ENCODE data around the gene CATSPERE.

CATSPERE gene

GRCh38 chr1:244447024-244447423 is 14.0 kb upstream of the CATSPERE start:
- no peak for DNase-seq (ENCODE audit: extremely low spot score)
- TF ChIP-seq CTBP1 (IDR thresholded peaks at IDR 0.05; ENCODE audit: borderline replicate concordance) (0 out of 2 replicates have a peak, but pooled peaks have one; percentile 49), NFRKB (IDR thresholded peaks at IDR 0.05) (no peak)
- ChIA-PET CTCF (interaction anchor here (0.7 kb wide), 1 partner anchor 553 kb away, joined by 3 read pairs; no protein-coding TSS in a partner anchor), POLR2A (interaction anchor here (1.1 to 2.2 kb wide), 2 partner anchors 15 to 389 kb away, joined by 3 to 7 read pairs; partner anchors contain the start of genes CATSPERE and COX20)

DNA sequence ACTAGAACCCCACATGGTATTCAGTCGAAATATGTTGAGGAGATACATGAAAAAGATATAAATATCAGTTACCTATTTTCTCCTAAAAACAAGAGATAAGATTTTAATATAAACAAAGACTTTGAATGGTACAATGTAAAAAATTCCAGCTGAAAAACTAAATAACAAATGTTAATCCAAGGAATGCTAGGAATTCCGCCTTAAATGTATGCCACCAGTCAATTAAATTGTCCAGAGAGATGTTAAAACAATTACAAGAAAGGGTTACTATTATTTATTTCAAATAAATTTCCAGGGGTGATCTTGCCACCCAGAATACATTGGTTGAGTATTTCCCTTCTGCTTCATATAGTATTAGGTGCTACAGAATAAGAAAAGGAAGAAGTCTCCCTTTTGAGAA is 13.5 kb upstream of the CATSPERE start:
- POLR2A ChIA-PET: interaction anchor here (2.2 kb wide), 1 partner anchor 14 kb away, joined by 7 read pairs; the partner anchor contains the start of gene CATSPERE
- TF ChIP-seq PKNOX1 (IDR thresholded peaks at IDR 0.05) (no peak), NFRKB (IDR thresholded peaks at IDR 0.05) (no peak)
- CTCF ChIA-PET: interaction anchor here (0.6 to 0.7 kb wide), 2 partner anchors 36 to 553 kb away, joined by 3 read pairs; no protein-coding TSS in a partner anchor
- DNase-seq (ENCODE audit: extremely low spot score): no peak

GRCh38 chr1:244448279-244449036 is 12.6 kb upstream of the CATSPERE start:
- DNase-seq (ENCODE audit: extremely low spot score): no peak
- TF ChIP-seq LEF1 (IDR thresholded peaks at IDR 0.05; ENCODE audit: borderline replicate concordance) (no peak), NFRKB (IDR thresholded peaks at IDR 0.05) (no peak), SP1 (IDR thresholded peaks at IDR 0.05) (no peak), FOXM1 (IDR thresholded peaks at IDR 0.05; ENCODE audit: borderline replicate concordance) (no peak), ARNT (IDR thresholded peaks at IDR 0.05) (no peak), HDGF (IDR thresholded peaks at IDR 0.05; ENCODE audit: borderline replicate concordance) (no peak)
- CTCF ChIA-PET: interaction anchor here (0.6 kb wide), 1 partner anchor 37 kb away, joined by 3 read pairs; no protein-coding TSS in a partner anchor
- POLR2A ChIA-PET: interaction anchor here (2.4 kb wide), 1 partner anchor 13 kb away, joined by 16 read pairs; the partner anchor contains the start of gene CATSPERE

- TF ChIP-seq LEF1 (IDR thresholded peaks at IDR 0.05; ENCODE audit: borderline replicate concordance): no peak
- no peak for TF ChIP-seq SP1 (IDR thresholded peaks at IDR 0.05)
- ChIA-PET POLR2A (interaction anchor here (1.1 to 2.4 kb wide), 3 partner anchors 8 to 12 kb away, joined by 4 to 16 read pairs (median 5); partner anchors contain the start of gene CATSPERE), CTCF (no interaction called here)
- DNase-seq (ENCODE audit: extremely low spot score): no peak
Measured at GRCh38 chr1:244449936-244450508, 11.1 kb upstream of the CATSPERE start.

DNA sequence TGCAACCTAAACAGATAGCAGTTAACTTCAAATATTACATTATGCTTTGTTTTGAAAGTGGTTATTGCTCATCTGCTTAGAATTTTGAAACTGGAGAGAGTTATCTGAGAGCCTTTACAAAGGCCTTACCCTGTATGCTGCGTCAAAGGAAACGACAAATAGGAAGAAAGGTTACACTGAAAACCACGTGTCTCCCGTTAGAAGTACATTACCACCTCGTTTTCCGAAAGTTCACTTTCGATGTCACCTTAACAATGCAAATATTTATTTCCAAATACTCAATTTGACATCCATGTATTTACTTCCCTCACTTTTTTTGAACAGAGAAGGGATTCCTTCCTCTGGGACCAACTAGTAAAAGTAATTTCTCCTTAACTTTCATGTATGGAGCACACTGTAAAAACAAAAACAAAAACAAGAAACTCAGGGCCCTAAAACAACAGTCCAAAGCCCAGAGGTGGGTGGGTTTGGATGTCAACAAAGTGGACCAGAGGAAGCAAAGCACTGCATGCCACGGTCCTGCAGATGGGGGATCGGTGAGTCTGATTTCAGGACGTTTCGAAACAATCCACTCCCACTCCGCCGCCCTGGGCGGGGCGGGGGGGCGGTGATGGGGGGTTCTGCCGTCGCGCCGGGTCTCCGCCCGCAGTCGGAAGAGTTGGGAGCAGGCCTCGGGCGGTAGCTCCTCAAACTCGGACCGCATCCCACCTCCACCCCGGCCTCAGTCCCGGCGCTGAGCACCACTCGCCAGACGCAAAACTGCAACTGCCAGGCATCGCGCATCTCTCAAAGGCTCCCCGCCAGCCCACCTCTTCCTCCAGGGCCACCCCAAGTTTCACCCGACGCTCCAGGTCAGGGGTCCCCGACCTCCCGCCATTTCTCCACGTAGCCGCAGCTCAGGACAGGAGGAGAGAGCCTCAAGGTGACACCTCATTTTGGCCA is 10.2 kb upstream of the CATSPERE start:
- TF ChIP-seq SP1 (IDR thresholded peaks at IDR 0.05): no peak
- TF ChIP-seq FOXM1 (IDR thresholded peaks at IDR 0.05; ENCODE audit: borderline replicate concordance): peak; percentile 67; the same call in 1 of the 2 replicates
- no peak for TF ChIP-seq HDGF (IDR thresholded peaks at IDR 0.05; ENCODE audit: borderline replicate concordance)
- TF ChIP-seq L3MBTL2 (conservative IDR thresholded peaks at IDR 0.05): peak; percentile 79
- CTCF ChIA-PET: interaction anchor here (0.6 kb wide), 1 partner anchor 515 kb away, joined by 3 read pairs; no protein-coding TSS in a partner anchor
- peak; percentile 35 for DNase-seq (ENCODE audit: extremely low spot score)
- POLR2A ChIA-PET: interaction anchor here (0.8 to 1.6 kb wide), 5 partner anchors 8 to 20 kb away, joined by 3 to 10 read pairs (median 4); partner anchors contain the start of gene CATSPERE

GRCh38 chr1:244451539-244451950 is 9.5 kb upstream of the CATSPERE start, which contains the start of gene ADSS2:
Gene ADSS2 (minus strand): TSS chr1:244451909. CDS start chr1:244451817, 92 bp downstream.
- ChIA-PET POLR2A (interaction anchor here (0.8 to 1.6 kb wide), 4 partner anchors 9 to 20 kb away, joined by 3 to 10 read pairs (median 4); partner anchors contain the start of gene CATSPERE), CTCF (no interaction called here)
- TF ChIP-seq SP1 (IDR thresholded peaks at IDR 0.05) (no peak), ELF4 (IDR thresholded peaks at IDR 0.05) (peak; percentile 46; the same call in 1 of the 2 replicates), L3MBTL2 (conservative IDR thresholded peaks at IDR 0.05) (peak; percentile 83), SUZ12 (IDR thresholded peaks at IDR 0.05) (no peak)
- DNase-seq (ENCODE audit: extremely low spot score): no peak

GRCh38 chr1:244451951-244452795 is 8.9 kb upstream of the CATSPERE start:
- POLR2A ChIA-PET: interaction anchor here (1.6 kb wide), 1 partner anchor 10 kb away, joined by 5 read pairs; no protein-coding TSS in a partner anchor

More at GRCh38 chr1:244451951-244452795, 8.9 kb upstream of the CATSPERE start:
- CTCF ChIA-PET: no interaction called here
- DNase-seq (ENCODE audit: extremely low spot score): peak; percentile 99
- TF ChIP-seq FOXK2 (IDR thresholded peaks at IDR 0.05) (no peak), HDGF (IDR thresholded peaks at IDR 0.05; ENCODE audit: borderline replicate concordance) (peak; percentile 81; the same call in 1 of the 2 replicates), FOXA1 (IDR thresholded peaks at IDR 0.05) (no peak), L3MBTL2 (conservative IDR thresholded peaks at IDR 0.05) (peak; percentile 58), ZNF384 (IDR thresholded peaks at IDR 0.05) (no peak), SUZ12 (IDR thresholded peaks at IDR 0.05) (peak; percentile 84; the same call in 1 of the 2 replicates), ARNT (IDR thresholded peaks at IDR 0.05) (no peak), SP1 (IDR thresholded peaks at IDR 0.05) (no peak), FOXM1 (IDR thresholded peaks at IDR 0.05; ENCODE audit: borderline replicate concordance) (no peak), LEF1 (IDR thresholded peaks at IDR 0.05; ENCODE audit: borderline replicate concordance) (no peak), PKNOX1 (IDR thresholded peaks at IDR 0.05) (peak; percentile 64), CTBP1 (IDR thresholded peaks at IDR 0.05; ENCODE audit: borderline replicate concordance) (no peak), ELF4 (IDR thresholded peaks at IDR 0.05) (peak; percentile 43), TARDBP (IDR thresholded peaks at IDR 0.05) (no peak), BHLHE40 (IDR thresholded peaks at IDR 0.05; ENCODE audit: borderline replicate concordance) (no peak), NFRKB (IDR thresholded peaks at IDR 0.05) (no peak)

Data from HEK293T (cell line).